ENCODE measurements around the gene GBE1.

- no peak for TF ChIP-seq CTCF (IDR thresholded peaks at IDR 0.05)
- no peak for TF ChIP-seq POLR2A (IDR thresholded peaks at IDR 0.05; ENCODE audit: low read depth)
- TF ChIP-seq POLR2AphosphoS5 (IDR thresholded peaks at IDR 0.05), result no peak
- no peak for TF ChIP-seq EP300 (IDR thresholded peaks at IDR 0.05)
Observed at GRCh38 chr3:81549388-81549787, 212.1 kb downstream of the GBE1 start.
